Subcutaneous adipose tissue (tissue), 4 donors: ENCODE measurements around the gene ELK1. TPM values are rescaled to one million over a fixed set of nuclear protein-coding genes. Genes with fewer than 3 reads are reported as not detected.

Experiments
- total RNA-seq, 4 donors: library from RNA; depleted of rRNA; stranded (reverse); fragments of >200 nt; gene quantifications; one replicate each; pipeline ENCODE4 v1.1.0, GENCODE V29; 2016
- TF ChIP-seq, protein P1 (sequence below): fragments of 450-650 bp; IDR thresholded peaks from one replicate; pipeline ENCODE4 v1.5.1; 2016; ENCODE audit warnings: low read depth, mild to moderate bottlenecking, control low read depth, antibody characterized with exemption, moderate library complexity

The ELK1 gene
- total RNA-seq, 4 donors from 2014 or later = 12.3 to 22.0 (median 16.0) TPM

GRCh38 chrX:47638816-47639215 lies 11.5 kb downstream of the ELK1 start:
- TF ChIP-seq, protein P1, sequence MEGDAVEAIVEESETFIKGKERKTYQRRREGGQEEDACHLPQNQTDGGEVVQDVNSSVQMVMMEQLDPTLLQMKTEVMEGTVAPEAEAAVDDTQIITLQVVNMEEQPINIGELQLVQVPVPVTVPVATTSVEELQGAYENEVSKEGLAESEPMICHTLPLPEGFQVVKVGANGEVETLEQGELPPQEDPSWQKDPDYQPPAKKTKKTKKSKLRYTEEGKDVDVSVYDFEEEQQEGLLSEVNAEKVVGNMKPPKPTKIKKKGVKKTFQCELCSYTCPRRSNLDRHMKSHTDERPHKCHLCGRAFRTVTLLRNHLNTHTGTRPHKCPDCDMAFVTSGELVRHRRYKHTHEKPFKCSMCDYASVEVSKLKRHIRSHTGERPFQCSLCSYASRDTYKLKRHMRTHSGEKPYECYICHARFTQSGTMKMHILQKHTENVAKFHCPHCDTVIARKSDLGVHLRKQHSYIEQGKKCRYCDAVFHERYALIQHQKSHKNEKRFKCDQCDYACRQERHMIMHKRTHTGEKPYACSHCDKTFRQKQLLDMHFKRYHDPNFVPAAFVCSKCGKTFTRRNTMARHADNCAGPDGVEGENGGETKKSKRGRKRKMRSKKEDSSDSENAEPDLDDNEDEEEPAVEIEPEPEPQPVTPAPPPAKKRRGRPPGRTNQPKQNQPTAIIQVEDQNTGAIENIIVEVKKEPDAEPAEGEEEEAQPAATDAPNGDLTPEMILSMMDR = no peak

GRCh38 chrX:47637546-47638195 lies 12.7 kb downstream of the ELK1 start:
- TF ChIP-seq, protein P1 = no peak

GRCh38 chrX:47634871-47635575 lies 15.3 kb downstream of the ELK1 start:
- TF ChIP-seq, protein P1 = no peak

DNA sequence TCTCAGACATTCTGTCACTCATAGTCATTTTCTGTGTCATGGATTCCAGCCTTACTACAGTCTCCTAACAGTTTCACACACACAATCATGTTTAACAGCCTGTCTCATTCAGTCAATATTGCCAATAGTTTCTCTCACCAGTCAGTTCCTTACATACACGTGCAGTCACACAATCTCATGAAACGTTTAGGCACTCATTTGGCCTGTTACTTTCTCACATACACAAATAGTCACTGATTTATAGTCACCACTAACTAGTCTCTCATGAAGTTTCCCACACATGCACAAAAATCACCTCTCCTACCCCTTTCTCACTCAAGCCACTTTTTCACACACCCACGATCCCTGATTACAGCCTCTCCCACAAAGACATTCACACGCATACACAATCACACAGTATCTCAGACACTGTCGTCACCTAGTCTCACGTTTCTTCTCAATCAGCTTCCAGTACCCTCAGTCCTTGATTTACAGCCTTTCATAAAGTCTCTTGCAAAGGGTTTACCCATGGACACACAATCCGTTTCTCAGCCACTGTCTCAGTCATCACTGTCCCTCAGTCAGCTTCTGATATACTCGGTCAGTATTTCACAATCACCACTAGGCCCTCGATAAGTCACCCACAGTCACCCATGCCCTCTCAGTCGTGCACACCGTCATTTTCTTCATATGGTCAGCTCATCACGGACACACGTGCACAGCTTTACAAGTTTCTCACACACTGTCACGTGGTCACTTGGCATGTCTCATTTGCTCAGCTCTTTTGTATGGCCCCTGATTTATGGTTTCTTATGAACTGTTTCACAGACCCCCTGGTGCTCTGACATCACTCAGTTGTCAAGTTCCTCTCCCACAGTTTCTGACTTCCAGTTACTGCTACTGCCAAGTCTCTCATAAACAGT lies 16.4 kb downstream of the ELK1 start:
- TF ChIP-seq, protein P1 = no peak

DNA sequence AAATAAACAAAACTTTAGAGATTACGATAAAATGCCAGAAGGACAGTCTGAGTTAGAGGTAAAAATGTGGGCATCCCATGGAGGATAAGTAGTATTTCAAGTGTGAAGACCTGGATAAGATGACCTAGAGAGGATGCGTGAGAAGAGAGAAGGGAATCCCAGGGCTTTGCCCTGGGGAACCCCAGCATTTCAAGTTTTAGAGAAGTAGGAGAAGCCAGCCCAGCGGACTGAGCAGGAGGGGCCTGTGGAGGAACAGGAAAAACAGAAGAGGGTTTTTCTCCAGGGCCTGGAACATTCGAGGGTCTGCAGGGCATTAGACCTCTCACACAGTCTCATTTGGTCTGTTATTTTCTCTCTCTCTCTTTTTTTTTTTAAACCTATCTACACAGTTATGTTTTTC lies 17.7 kb downstream of the ELK1 start:
- TF ChIP-seq, protein P1 = no peak

- TF ChIP-seq, protein P1 = no peak
These were observed 18.7 kb downstream of the ELK1 start for GRCh38 chrX:47631676-47632075.
